H9 (cell line): ENCODE data around the gene PLCL1. TPM values are rescaled to one million over a fixed set of nuclear protein-coding genes. Genes with fewer than 3 reads are reported as not detected.

Experiments
- DNase-seq: peaks from one replicate; pipeline ENCODE4 v3.0.0-alpha.2; 2017
- H2AFZ ChIP-seq: one replicate; pipeline ENCODE4 v1.6.1; 2013; ENCODE audit warnings: mild to moderate bottlenecking, low read length, control low read depth, moderate library complexity
- H2AK5ac ChIP-seq: 2 replicates; pipeline ENCODE4 v1.6.1; 2013; ENCODE audit warnings: low read length, control low read depth, mixed read lengths; ENCODE audit not compliant: insufficient read length
- H2BK120ac ChIP-seq: one replicate; pipeline ENCODE4 v1.6.1; 2013; ENCODE audit warnings: low read depth, mild to moderate bottlenecking, low read length, control low read depth, inconsistent platforms; ENCODE audit not compliant: poor library complexity, severe bottlenecking
- H2BK12ac ChIP-seq: 2 replicates; pipeline ENCODE4 v1.6.1; 2013; ENCODE audit warnings: low read length, control low read depth, mixed read lengths, low read depth; ENCODE audit not compliant: insufficient read length
- H2BK15ac ChIP-seq: 2 replicates; pipeline ENCODE4 v1.6.1; 2013; ENCODE audit warnings: low read depth, low read length, control low read depth
- H2BK20ac ChIP-seq: one replicate; pipeline ENCODE4 v1.6.1; 2013; ENCODE audit warnings: low read depth, mild to moderate bottlenecking, low read length, control low read depth, inconsistent platforms; ENCODE audit not compliant: poor library complexity, severe bottlenecking
- H2BK5ac ChIP-seq: 2 replicates; pipeline ENCODE4 v1.6.1; 2013; ENCODE audit warnings: low read length, control low read depth, mixed read lengths; ENCODE audit not compliant: insufficient read length
- H3K14ac ChIP-seq: 2 replicates; pipeline ENCODE4 v1.6.1; 2013; ENCODE audit warnings: low read length, control low read depth; ENCODE audit not compliant: insufficient read depth
- H3K18ac ChIP-seq: 2 replicates; pipeline ENCODE4 v1.6.1; 2013; ENCODE audit warnings: low read depth, mild to moderate bottlenecking, mixed read lengths, low read length, control low read depth; ENCODE audit not compliant: insufficient read length
- H3K23ac ChIP-seq: 2 replicates; pipeline ENCODE4 v1.6.1; 2013; ENCODE audit warnings: low read length, control low read depth, mixed read lengths, low read depth; ENCODE audit not compliant: insufficient read length
- H3K23me2 ChIP-seq: 2 replicates; pipeline ENCODE4 v1.6.1; 2013; ENCODE audit warnings: low read depth, mild to moderate bottlenecking, mixed read lengths, low read length, control low read depth; ENCODE audit not compliant: insufficient read length, poor library complexity, severe bottlenecking
- H3K27ac ChIP-seq: 2 replicates; pipeline ENCODE4 v1.5.1; 2013; ENCODE audit warnings: low read length, control low read depth, mixed read lengths, low read depth; ENCODE audit not compliant: insufficient read length
- H3K27me3 ChIP-seq: 2 replicates; pipeline ENCODE4 v1.6.1; 2013; ENCODE audit warnings: low read length, control low read depth, inconsistent platforms; ENCODE audit not compliant: insufficient read depth
- H3K4ac ChIP-seq: 2 replicates; pipeline ENCODE4 v1.6.1; 2013; ENCODE audit warnings: low read depth, mild to moderate bottlenecking, control low read depth, inconsistent platforms, low read length, moderate library complexity
- H3K4me1 ChIP-seq: 2 replicates; pipeline ENCODE4 v1.6.1; 2013; ENCODE audit warnings: low read length, control low read depth, inconsistent platforms; ENCODE audit not compliant: insufficient read depth
- H3K4me2 ChIP-seq: 2 replicates; pipeline ENCODE4 v1.6.1; 2013; ENCODE audit warnings: low read length, control low read depth, mixed read lengths; ENCODE audit not compliant: insufficient read length, insufficient read depth
- H3K56ac ChIP-seq: 2 replicates; pipeline ENCODE4 v1.6.1; 2013; ENCODE audit warnings: low read depth, mild to moderate bottlenecking, mixed read lengths, low read length, control low read depth; ENCODE audit not compliant: insufficient read length
- H3K79me1 ChIP-seq: 2 replicates; pipeline ENCODE4 v1.6.1; 2013; ENCODE audit warnings: low read depth, mild to moderate bottlenecking, moderate library complexity, low read length, control low read depth, inconsistent platforms; ENCODE audit not compliant: insufficient read depth, poor library complexity, severe bottlenecking
- H3K79me2 ChIP-seq: 2 replicates; pipeline ENCODE4 v1.6.1; 2013; ENCODE audit warnings: low read length, control low read depth, inconsistent platforms; ENCODE audit not compliant: insufficient read depth
- H3K9ac ChIP-seq: 2 replicates; pipeline ENCODE4 v1.6.1; 2013; ENCODE audit warnings: low read length, control low read depth, mixed read lengths; ENCODE audit not compliant: insufficient read length; ENCODE audit errors: extremely low read depth
- H3K9me3 ChIP-seq: one replicate; pipeline ENCODE4 v1.6.1; 2013; ENCODE audit warnings: low read depth, low read length, inconsistent platforms; ENCODE audit not compliant: control insufficient read depth
- H3T11ph ChIP-seq: one replicate; pipeline ENCODE4 v1.6.1; 2013; ENCODE audit warnings: mild to moderate bottlenecking, low read length, control low read depth, inconsistent platforms
- H4K20me1 ChIP-seq: one replicate; pipeline ENCODE4 v1.6.1; 2013; ENCODE audit not compliant: control insufficient read depth, insufficient read length, insufficient read depth
- H4K5ac ChIP-seq: 2 replicates; pipeline ENCODE4 v1.6.1; 2013; ENCODE audit warnings: low read depth, mild to moderate bottlenecking, mixed read lengths, low read length, control low read depth; ENCODE audit not compliant: insufficient read length
- H4K8ac ChIP-seq: replicated peaks from 2 replicates; pipeline ENCODE4 v1.6.1; 2013; ENCODE audit warnings: low read length, control low read depth, mixed read lengths, low read depth; ENCODE audit not compliant: insufficient read length
- H4K91ac ChIP-seq: 2 replicates; pipeline ENCODE4 v1.6.1; 2013; ENCODE audit warnings: low read depth, mild to moderate bottlenecking, moderate library complexity, mixed read lengths, low read length, control low read depth; ENCODE audit not compliant: insufficient read length
- H3K27ac Mint-ChIP-seq, 3 experiments: 2 replicates in 2 of 3; 3 replicates in 1 of 3; pipeline ENCODE4 v1.8.0; 2020 to 2021; ENCODE audit warnings: mixed read lengths in 3 of 3, mild to moderate bottlenecking in 1 of 3, moderate library complexity in 1 of 3
- H3K27me3 Mint-ChIP-seq: 2 replicates; pipeline ENCODE4 v1.8.0; 2021; ENCODE audit warnings: low read depth, mild to moderate bottlenecking, moderate library complexity, mixed read lengths
- H3K36me3 Mint-ChIP-seq, 3 experiments: 2 replicates in 2 of 3; 3 replicates in 1 of 3; pipeline ENCODE4 v1.8.0; 2020 to 2021; ENCODE audit warnings: low read depth in 3 of 3, mixed read lengths in 3 of 3; ENCODE audit not compliant: insufficient read depth in 1 of 3
- H3K4me1 Mint-ChIP-seq, 2 experiments: 2 replicates each; pipeline ENCODE4 v1.8.0; 2020; ENCODE audit warnings: mixed read lengths in 2 of 2
- H3K4me3 Mint-ChIP-seq, 2 experiments: 2 replicates in 1 of 2; 3 replicates in 1 of 2; pipeline ENCODE4 v1.8.0; 2020 to 2021; ENCODE audit warnings: mild to moderate bottlenecking in 2 of 2, mixed read lengths in 2 of 2, moderate library complexity in 1 of 2
- H3K9me3 Mint-ChIP-seq, 2 experiments: 2 replicates in 1 of 2; 3 replicates in 1 of 2; pipeline ENCODE4 v1.8.0; 2020; ENCODE audit warnings: mild to moderate bottlenecking in 2 of 2, mixed read lengths in 2 of 2, moderate library complexity in 1 of 2
- total RNA-seq: library from RNA; stranded (reverse); gene quantifications from 2 replicates; pipeline ENCODE4 v1.2.1, GENCODE V29; 2021
- TF ChIP-seq, protein P1 (sequence below): fragments of 200-600 bp; sonication (generic); conservative IDR thresholded peaks from 3 replicates; pipeline ENCODE4 v1.8.0; 2021; ENCODE audit warnings: antibody characterized with exemption, mild to moderate bottlenecking

The PLCL1 gene
- total RNA-seq, 1 experiment from 2014 or later, result 0.04 TPM

DNA sequence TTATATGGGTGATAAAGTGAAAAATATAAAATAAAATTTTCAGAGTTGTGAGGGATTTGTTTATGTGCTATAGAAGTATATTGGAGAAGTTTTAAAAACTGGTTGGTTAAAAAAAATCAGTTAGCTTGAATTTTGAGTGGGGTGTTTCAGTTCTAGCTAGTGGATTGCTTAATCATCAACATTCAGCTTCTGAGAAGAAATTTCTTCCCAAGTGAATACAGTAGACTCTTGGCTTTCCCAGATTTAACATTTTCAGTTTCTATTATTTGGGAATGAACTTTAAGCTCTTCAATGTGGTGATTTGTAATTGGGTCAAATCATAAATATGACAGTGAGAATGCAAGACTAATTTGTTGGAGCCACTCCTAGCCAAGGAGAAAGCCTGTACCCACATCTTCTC lies 120.8 kb downstream of the PLCL1 start:
- peaks cover 3% of the 10 kb centered on the region; the same call in 1 of the 2 replicates for H3K27me3 Mint-ChIP-seq
- H3K27ac Mint-ChIP-seq, result no peak overlapping the region
- Histone ChIP-seq H3K4me1 (no peaks in the 10 kb centered on the region), H2BK5ac (no peak overlapping the region), H4K8ac (no peak overlapping the region), H2BK120ac (no peak overlapping the region), H2AK5ac (no peak overlapping the region), H3K23me2 (no peaks in the 10 kb centered on the region), H3T11ph (no peak overlapping the region), H3K56ac (no peak overlapping the region), H2AFZ (no peak overlapping the region), H3K79me2 (no peaks in the 10 kb centered on the region), H3K18ac (no peak overlapping the region), H2BK12ac (no peak overlapping the region), H4K91ac (no peak overlapping the region), H3K14ac (no peak overlapping the region), H3K9ac (no peak overlapping the region), H4K20me1 (no peaks in the 10 kb centered on the region), H3K9me3 (no peaks in the 10 kb centered on the region), H3K4me2 (no peak overlapping the region), H3K4ac (no peak overlapping the region), H3K27ac (no peak overlapping the region), H2BK20ac (no peak overlapping the region), H3K27me3 (no peaks in the 10 kb centered on the region), H3K23ac (no peak overlapping the region), H4K5ac (no peak overlapping the region), H2BK15ac (no peak overlapping the region), H3K79me1 (no peaks in the 10 kb centered on the region)
- H3K4me3 Mint-ChIP-seq, result no peak overlapping the region
- H3K4me1 Mint-ChIP-seq, result peaks cover 0 to 5% of the 10 kb centered on the region in 2 experiments; a peak in 1 of 4 replicates
- H3K36me3 Mint-ChIP-seq, result peaks cover 0 to 2% (median 0%) of the 10 kb centered on the region in 3 experiments; a peak in 4 of 7 replicates
- DNase-seq, result no peak
- TF ChIP-seq, protein P1, sequence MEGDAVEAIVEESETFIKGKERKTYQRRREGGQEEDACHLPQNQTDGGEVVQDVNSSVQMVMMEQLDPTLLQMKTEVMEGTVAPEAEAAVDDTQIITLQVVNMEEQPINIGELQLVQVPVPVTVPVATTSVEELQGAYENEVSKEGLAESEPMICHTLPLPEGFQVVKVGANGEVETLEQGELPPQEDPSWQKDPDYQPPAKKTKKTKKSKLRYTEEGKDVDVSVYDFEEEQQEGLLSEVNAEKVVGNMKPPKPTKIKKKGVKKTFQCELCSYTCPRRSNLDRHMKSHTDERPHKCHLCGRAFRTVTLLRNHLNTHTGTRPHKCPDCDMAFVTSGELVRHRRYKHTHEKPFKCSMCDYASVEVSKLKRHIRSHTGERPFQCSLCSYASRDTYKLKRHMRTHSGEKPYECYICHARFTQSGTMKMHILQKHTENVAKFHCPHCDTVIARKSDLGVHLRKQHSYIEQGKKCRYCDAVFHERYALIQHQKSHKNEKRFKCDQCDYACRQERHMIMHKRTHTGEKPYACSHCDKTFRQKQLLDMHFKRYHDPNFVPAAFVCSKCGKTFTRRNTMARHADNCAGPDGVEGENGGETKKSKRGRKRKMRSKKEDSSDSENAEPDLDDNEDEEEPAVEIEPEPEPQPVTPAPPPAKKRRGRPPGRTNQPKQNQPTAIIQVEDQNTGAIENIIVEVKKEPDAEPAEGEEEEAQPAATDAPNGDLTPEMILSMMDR, result no peak
- peaks cover 3 to 7% of the 10 kb centered on the region in 2 experiments; a peak in 4 of 5 replicates for H3K9me3 Mint-ChIP-seq
